A549 (cell line): Measurements from ENCODE around the gene NTNG1. TPM values are rescaled to one million over a fixed set of nuclear protein-coding genes. Genes with fewer than 3 reads are reported as not detected.

Experiments used
- ATAC-seq, 2 experiments: fragments of 200-7000 bp in 1 of 2; fragments of >200 bp in 1 of 2; cut with Nextera tagmentation in 1 of 2; cut with Tn5 transposase in 1 of 2; 3 replicates each; pipeline versions ENCODE4 v1.8.0 to v1.9.1; 2018 to 2020; ENCODE audit warnings: mild to moderate bottlenecking in 1 of 2, moderate library complexity in 1 of 2
- CTCF ChIA-PET: fragments of 300-600 bp; sonication (Branson Sonifier 250); formaldehyde crosslinking; extraction: SDS; loops from one replicate; lab custom pipeline; 2021; ENCODE audit warnings: antibody characterized with exemption, inconsistent platforms; lab: Yijun Ruan, JAX
- POLR2A ChIA-PET: fragments of 350-600 bp; formaldehyde crosslinking; extraction: SDS; loops from one replicate; lab custom pipeline; 2021; ENCODE audit warnings: antibody characterized with exemption, inconsistent platforms; lab: Yijun Ruan, JAX
- DNase-seq, 2 experiments: peaks; one replicate each; pipeline versions ENCODE4 v3.0.0 to v3.0.0-alpha.2; 2011 to 2016; ENCODE audit warnings: low read depth in 1 of 2, low spot score in 1 of 2
- FAIRE-seq: peaks from 2 replicates; lab custom pipeline; 2011; peaks lifted over from hg19 to GRCh38; lab: Jason Lieb, UNC
- H3K27ac ChIP-seq, 2 experiments: fragments of >200 bp; sonication (Bioruptor Twin); formaldehyde crosslinking; 3 replicates each; pipeline ENCODE4 v1.5.1; 2016 to 2017
- H3K4me1 ChIP-seq: fragments of >200 bp; sonication (Bioruptor Twin); formaldehyde crosslinking; 3 replicates; pipeline ENCODE4 v1.6.1; 2016
- H3K4me2 ChIP-seq: fragments of >200 bp; sonication (Bioruptor Twin); formaldehyde crosslinking; 3 replicates; pipeline ENCODE4 v1.6.1; 2016
- H3K4me3 ChIP-seq: fragments of >200 bp; sonication (Bioruptor Twin); formaldehyde crosslinking; 3 replicates; pipeline ENCODE4 v1.5.1; 2016
- H3K9me3 ChIP-seq: fragments of >200 bp; sonication (Bioruptor Twin); formaldehyde crosslinking; 3 replicates; pipeline ENCODE4 v1.6.1; 2016
- CBX2 ChIP-seq: fragments of 200-600 bp; sonication (generic); IDR thresholded peaks from 2 replicates; pipeline ENCODE4 v1.6.1; 2016; ENCODE audit warnings: low read depth, mild to moderate bottlenecking, borderline replicate concordance
- CHD4 ChIP-seq: fragments of 200-600 bp; sonication (generic); IDR thresholded peaks from 2 replicates; pipeline ENCODE4 v1.6.1; 2016; ENCODE audit warnings: antibody characterized with exemption, mild to moderate bottlenecking, borderline replicate concordance
- EHF ChIP-seq: fragments of 250-450 bp; sonication (Bioruptor Pico); IDR thresholded peaks from 2 replicates; pipeline ENCODE4 v1.5.0; 2020; ENCODE audit warnings: mild to moderate bottlenecking
- FOSB ChIP-seq: fragments of 250-450 bp; sonication (Bioruptor Pico); IDR thresholded peaks from 2 replicates; pipeline ENCODE4 v1.5.0; 2020; ENCODE audit warnings: mild to moderate bottlenecking, moderate library complexity
- FOSL2 ChIP-seq, 2 experiments: fragments of 450-650 bp in 1 of 2; fragments of >200 bp in 1 of 2; sonication (Bioruptor Twin) in 1 of 2; formaldehyde crosslinking; IDR thresholded peaks; 2 replicates each; pipeline versions ENCODE4 v1.5.0 to v1.6.1; 2016 to 2020; ENCODE audit warnings: mild to moderate bottlenecking in 1 of 2, moderate library complexity in 1 of 2
- HOXB13 ChIP-seq: fragments of 250-450 bp; sonication (Bioruptor Pico); IDR thresholded peaks from 2 replicates; pipeline ENCODE4 v1.5.0; 2020; ENCODE audit warnings: low read depth, mild to moderate bottlenecking, moderate library complexity
- HOXB5 ChIP-seq: fragments of 250-450 bp; sonication (Bioruptor Pico); IDR thresholded peaks from 2 replicates; pipeline ENCODE4 v1.5.0; 2020; ENCODE audit warnings: mild to moderate bottlenecking, moderate library complexity
- JUNB ChIP-seq: fragments of >200 bp; sonication (Bioruptor Twin); formaldehyde crosslinking; IDR thresholded peaks from 2 replicates; pipeline ENCODE4 v1.6.1; 2016
- KDM1A ChIP-seq: fragments of 200-600 bp; sonication (generic); IDR thresholded peaks from 2 replicates; pipeline ENCODE4 v1.6.1; 2016; ENCODE audit warnings: low read depth, mild to moderate bottlenecking
- KDM5A ChIP-seq: fragments of 200-600 bp; sonication (generic); IDR thresholded peaks from 2 replicates; pipeline ENCODE4 v1.6.1; 2016; ENCODE audit warnings: antibody characterized with exemption, mild to moderate bottlenecking
- MAFK ChIP-seq: fragments of 450-650 bp; IDR thresholded peaks from 2 replicates; pipeline ENCODE4 v1.6.1; 2014; ENCODE audit not compliant: partially characterized antibody
- NFE2L2 ChIP-seq: fragments of 150-350 bp; conservative IDR thresholded peaks from 2 replicates; pipeline ENCODE4 v1.6.1; 2014; ENCODE audit warnings: low read length
- NPAS2 ChIP-seq: fragments of 250-450 bp; sonication (Bioruptor Pico); IDR thresholded peaks from 2 replicates; pipeline ENCODE4 v1.8.0; 2022; ENCODE audit warnings: mild to moderate bottlenecking, moderate library complexity, borderline replicate concordance
- NR3C1 ChIP-seq: fragments of >200 bp; sonication (Bioruptor Twin); formaldehyde crosslinking; IDR thresholded peaks from 3 replicates; pipeline ENCODE4 v1.6.1; 2017
- RCOR1 ChIP-seq: fragments of 150-350 bp; IDR thresholded peaks from 2 replicates; pipeline ENCODE4 v1.6.1; 2014; ENCODE audit warnings: antibody characterized with exemption, low read length, low read depth
- SMC3 ChIP-seq: fragments of >200 bp; sonication (Bioruptor Twin); formaldehyde crosslinking; IDR thresholded peaks from 3 replicates; pipeline ENCODE4 v1.6.1; 2018; ENCODE audit warnings: inconsistent platforms
- ZFP36 ChIP-seq: fragments of 450-650 bp; IDR thresholded peaks from 2 replicates; pipeline ENCODE4 v1.6.1; 2014; ENCODE audit warnings: borderline replicate concordance; ENCODE audit not compliant: partially characterized antibody
- ZSCAN20 ChIP-seq: fragments of 250-450 bp; sonication (Bioruptor Pico); IDR thresholded peaks from 2 replicates; pipeline ENCODE4 v1.8.0; 2022; ENCODE audit warnings: mild to moderate bottlenecking, moderate library complexity
- WGBS: methylation state at CpG from one replicate; pipeline ENCODE4 v1.1.6; 2017; ENCODE audit errors: missing lambda C conversion rate; 5-methylcytosine and 5-hydroxymethylcytosine counted together
- polyA plus RNA-seq, 4 experiments: library from polyadenylated mRNA; depleted of rRNA in 3 of 4; stranded (reverse); fragments of >200 nt; fragmentation: RNase III in 1 of 4; extraction: RNeasy Plus Mini Kit Qiagen cat#74134 plus additional on column Dnase treatment in 1 of 4; gene quantifications; 2 replicates in 3 of 4; 3 replicates in 1 of 4; pipeline ENCODE4 v1.2.3, GENCODE V29; 2011 to 2017
- TF ChIP-seq, protein P1 (sequence below): fragments of 150-350 bp; IDR thresholded peaks from 2 replicates; pipeline ENCODE4 v1.6.1; 2014; ENCODE audit warnings: low read depth, mild to moderate bottlenecking, low read length
- TF ChIP-seq, protein P2 (sequence below): IDR thresholded peaks from 2 replicates; pipeline ENCODE4 v1.6.1; 2012
- TF ChIP-seq, protein P3 (sequence below): fragments of 250-450 bp; sonication (Bioruptor Pico); IDR thresholded peaks from 2 replicates; pipeline ENCODE4 v1.5.0; 2021; ENCODE audit warnings: mild to moderate bottlenecking, moderate library complexity, borderline replicate concordance
- TF ChIP-seq, protein P4 (sequence below): fragments of >200 bp; sonication (Bioruptor Twin); formaldehyde crosslinking; IDR thresholded peaks from 3 replicates; pipeline ENCODE4 v1.6.1; 2016
- TF ChIP-seq, protein P5 (sequence below): IDR thresholded peaks from 2 replicates; pipeline ENCODE4 v1.6.1; 2012

NTNG1 gene
- polyA plus RNA-seq, 2 of the 4 experiments (the other 2 are of a cell fraction) = not detected

DNA sequence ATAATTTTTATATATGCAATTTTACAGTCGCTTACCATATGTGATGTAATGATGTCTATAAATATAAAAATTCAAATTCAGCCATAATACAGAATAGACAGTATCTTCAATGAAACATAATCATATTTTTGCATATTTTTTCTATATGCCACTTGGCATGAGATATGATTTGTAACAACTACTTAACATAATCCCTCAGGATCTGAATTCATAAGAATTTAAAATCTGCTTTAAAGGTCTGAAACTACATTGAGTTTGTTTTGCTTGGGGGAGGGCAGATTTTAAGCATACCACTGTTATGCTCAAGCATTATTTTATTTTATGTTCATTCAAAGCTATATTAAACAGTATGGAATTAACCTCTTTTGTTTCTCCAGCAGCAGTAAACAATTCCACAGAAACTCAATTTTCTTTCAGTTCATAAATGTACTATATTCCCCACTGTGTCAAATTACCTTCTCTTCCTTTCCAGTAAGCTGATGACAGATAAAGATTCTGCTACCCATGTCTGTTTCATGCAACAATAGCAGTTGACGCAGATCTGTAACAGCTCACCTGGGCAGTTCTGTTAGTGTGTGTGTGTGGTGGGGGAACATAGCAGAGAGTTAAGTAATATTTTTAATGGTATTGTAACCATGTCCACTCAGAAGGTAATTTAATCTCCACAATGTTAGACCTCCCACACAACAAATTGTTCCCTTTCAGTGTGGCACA is 224.8 kb downstream of the NTNG1 start:
- CTCF ChIA-PET = interaction anchor here (0.6 kb wide), 1 partner anchor 113 kb away, joined by 3 read pairs; no protein-coding TSS in a partner anchor
- no peak for FAIRE-seq
- POLR2A ChIA-PET = no interaction called here
- H3K4me1 ChIP-seq = no peaks in the 10 kb centered on the region
- no peaks in the 10 kb centered on the region for H3K9me3 ChIP-seq
- no peak for DNase-seq
- 49% methylated on average over 2 of the region's 2 CpGs for WGBS
- H3K4me3 ChIP-seq = no peak overlapping the region
- TF ChIP-seq, protein P1, sequence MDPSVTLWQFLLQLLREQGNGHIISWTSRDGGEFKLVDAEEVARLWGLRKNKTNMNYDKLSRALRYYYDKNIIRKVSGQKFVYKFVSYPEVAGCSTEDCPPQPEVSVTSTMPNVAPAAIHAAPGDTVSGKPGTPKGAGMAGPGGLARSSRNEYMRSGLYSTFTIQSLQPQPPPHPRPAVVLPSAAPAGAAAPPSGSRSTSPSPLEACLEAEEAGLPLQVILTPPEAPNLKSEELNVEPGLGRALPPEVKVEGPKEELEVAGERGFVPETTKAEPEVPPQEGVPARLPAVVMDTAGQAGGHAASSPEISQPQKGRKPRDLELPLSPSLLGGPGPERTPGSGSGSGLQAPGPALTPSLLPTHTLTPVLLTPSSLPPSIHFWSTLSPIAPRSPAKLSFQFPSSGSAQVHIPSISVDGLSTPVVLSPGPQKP = no peak
- TF ChIP-seq NR3C1 = no peak
- TF ChIP-seq RCOR1 = no peak
- no peak for TF ChIP-seq HOXB13
- no peak for TF ChIP-seq KDM5A
- no peak overlapping the region for H3K27ac ChIP-seq
- H3K4me2 ChIP-seq = no peak overlapping the region
- no peak for ATAC-seq

DNA sequence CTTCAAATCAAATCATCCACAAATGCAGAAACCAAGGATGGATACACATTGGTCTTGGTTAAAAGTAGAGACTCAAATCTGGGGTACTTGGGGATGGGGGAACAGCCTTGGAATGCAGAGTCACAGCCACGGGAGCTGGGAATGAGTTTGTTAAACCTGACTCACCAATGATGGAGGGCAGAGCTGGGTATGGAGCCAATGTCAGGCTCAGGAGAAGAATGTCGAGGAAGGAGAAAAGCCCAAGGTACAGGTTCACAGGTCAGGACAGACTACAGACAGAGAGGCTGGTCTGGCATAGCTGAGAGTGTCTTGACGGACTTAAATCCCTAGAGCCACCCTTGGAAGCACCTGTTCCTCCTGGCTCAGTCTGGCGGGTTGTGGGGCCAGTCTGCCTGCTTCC is 237.6 kb downstream of the NTNG1 start:
- no peaks in the 10 kb centered on the region for H3K9me3 ChIP-seq
- DNase-seq (no peak), FAIRE-seq (no peak), ATAC-seq (no peak)
- H3K4me3 ChIP-seq = no peak overlapping the region
- POLR2A ChIA-PET = no interaction called here
- WGBS = 0% methylated on average over 4 of the region's 4 CpGs
- CTCF ChIA-PET = no interaction called here
- no peak overlapping the region for H3K4me2 ChIP-seq
- TF ChIP-seq EHF (CRISPR knock-in tag) (no peak), MAFK (no peak), FOSB (CRISPR knock-in tag) (no peak), NR3C1 (no peak), NPAS2 (no peak), JUNB (no peak), FOSL2 (IDR thresholded peaks at IDR 0.05) (no peak), FOSL2 (CRISPR knock-in tag; IDR thresholded peaks at IDR 0.05) (no peak), ZSCAN20 (CRISPR knock-in tag) (no peak), NFE2L2 (no peak), SMC3 (no peak), KDM1A (no peak), CBX2 (no peak), ZFP36 (no peak), CHD4 (no peak), HOXB13 (no peak), HOXB5 (CRISPR knock-in tag) (no peak)
- TF ChIP-seq, protein P2, sequence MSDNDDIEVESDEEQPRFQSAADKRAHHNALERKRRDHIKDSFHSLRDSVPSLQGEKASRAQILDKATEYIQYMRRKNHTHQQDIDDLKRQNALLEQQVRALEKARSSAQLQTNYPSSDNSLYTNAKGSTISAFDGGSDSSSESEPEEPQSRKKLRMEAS = no peak
- TF ChIP-seq, protein P3, sequence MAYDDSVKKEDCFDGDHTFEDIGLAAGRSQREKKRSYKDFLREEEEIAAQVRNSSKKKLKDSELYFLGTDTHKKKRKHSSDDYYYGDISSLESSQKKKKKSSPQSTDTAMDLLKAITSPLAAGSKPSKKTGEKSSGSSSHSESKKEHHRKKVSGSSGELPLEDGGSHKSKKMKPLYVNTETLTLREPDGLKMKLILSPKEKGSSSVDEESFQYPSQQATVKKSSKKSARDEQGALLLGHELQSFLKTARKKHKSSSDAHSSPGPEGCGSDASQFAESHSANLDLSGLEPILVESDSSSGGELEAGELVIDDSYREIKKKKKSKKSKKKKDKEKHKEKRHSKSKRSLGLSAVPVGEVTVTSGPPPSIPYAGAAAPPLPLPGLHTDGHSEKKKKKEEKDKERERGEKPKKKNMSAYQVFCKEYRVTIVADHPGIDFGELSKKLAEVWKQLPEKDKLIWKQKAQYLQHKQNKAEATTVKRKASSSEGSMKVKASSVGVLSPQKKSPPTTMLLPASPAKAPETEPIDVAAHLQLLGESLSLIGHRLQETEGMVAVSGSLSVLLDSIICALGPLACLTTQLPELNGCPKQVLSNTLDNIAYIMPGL (CRISPR knock-in tag) = no peak
- TF ChIP-seq, protein P4, sequence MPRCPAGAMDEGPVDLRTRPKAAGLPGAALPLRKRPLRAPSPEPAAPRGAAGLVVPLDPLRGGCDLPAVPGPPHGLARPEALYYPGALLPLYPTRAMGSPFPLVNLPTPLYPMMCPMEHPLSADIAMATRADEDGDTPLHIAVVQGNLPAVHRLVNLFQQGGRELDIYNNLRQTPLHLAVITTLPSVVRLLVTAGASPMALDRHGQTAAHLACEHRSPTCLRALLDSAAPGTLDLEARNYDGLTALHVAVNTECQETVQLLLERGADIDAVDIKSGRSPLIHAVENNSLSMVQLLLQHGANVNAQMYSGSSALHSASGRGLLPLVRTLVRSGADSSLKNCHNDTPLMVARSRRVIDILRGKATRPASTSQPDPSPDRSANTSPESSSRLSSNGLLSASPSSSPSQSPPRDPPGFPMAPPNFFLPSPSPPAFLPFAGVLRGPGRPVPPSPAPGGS = no peak
- TF ChIP-seq, protein P5, sequence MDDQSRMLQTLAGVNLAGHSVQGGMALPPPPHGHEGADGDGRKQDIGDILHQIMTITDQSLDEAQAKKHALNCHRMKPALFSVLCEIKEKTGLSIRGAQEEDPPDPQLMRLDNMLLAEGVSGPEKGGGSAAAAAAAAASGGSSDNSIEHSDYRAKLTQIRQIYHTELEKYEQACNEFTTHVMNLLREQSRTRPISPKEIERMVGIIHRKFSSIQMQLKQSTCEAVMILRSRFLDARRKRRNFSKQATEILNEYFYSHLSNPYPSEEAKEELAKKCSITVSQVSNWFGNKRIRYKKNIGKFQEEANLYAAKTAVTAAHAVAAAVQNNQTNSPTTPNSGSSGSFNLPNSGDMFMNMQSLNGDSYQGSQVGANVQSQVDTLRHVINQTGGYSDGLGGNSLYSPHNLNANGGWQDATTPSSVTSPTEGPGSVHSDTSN = no peak
- no peaks in the 10 kb centered on the region for H3K4me1 ChIP-seq
- no peak overlapping the region for H3K27ac ChIP-seq
